K562 treated with DMSO at 1 percent for 12 hours (cell line): ENCODE measurements around the gene CD180. TPM values are rescaled to one million over a fixed set of nuclear protein-coding genes. Genes with fewer than 3 reads are reported as not detected.

ENCODE experiments used
- total RNA-seq: library from RNA; unstranded; fragments of 300-600 nt; gene quantifications from 2 replicates; pipeline ENCODE4 v1.2.3, GENCODE V29; 2022; ENCODE audit not compliant: insufficient read depth

CD180 gene
- total RNA-seq = not detected in 2 replicates

GRCh38 chr5:67196537-67197059, at the start of gene CD180:
TSS of gene CD180 (minus strand) at chr5:67196799. CDS start at chr5:67196641, 158 bp downstream.

